IMR-90 (cell line): ENCODE measurements around the gene TLX1. TPM values are rescaled to one million over a fixed set of nuclear protein-coding genes. Genes with fewer than 3 reads are reported as not detected.

Experiments used
- polyA plus RNA-seq, 3 experiments: library from polyadenylated mRNA; depleted of rRNA; stranded (reverse); fragments of >200 nt; gene quantifications; 2 replicates each; pipeline ENCODE4 v1.2.3, GENCODE V29; 2012; ENCODE audit warnings: low replicate concordance in 1 of 3
- total RNA-seq: library from RNA; depleted of rRNA; stranded (reverse); fragments of >200 nt; gene quantifications from 2 replicates; pipeline ENCODE4 v1.2.3, GENCODE V29; 2012; rRNA removed

The TLX1 gene
- total and polyA plus RNA-seq, 2 of the 4 experiments (the other 2 are of a cell fraction) = not detected

Other genes with a start within 250 kb of the TLX1 start
- gene SLF2, start 218.3 kb upstream of the TLX1 start, total RNA-seq = 21.7 and 28.1 TPM in 2 replicates
- gene SLF2, start 218.3 kb upstream of the TLX1 start, polyA plus RNA-seq (2012; rRNA removed) = 5.7 and 8.5 TPM in 2 replicates
- 0.56 and 0.90 TPM in 2 replicates for gene SEMA4G, start 161.8 kb upstream of the TLX1 start, total RNA-seq
- 8.0 and 8.7 TPM in 2 replicates for gene SEMA4G, start 161.8 kb upstream of the TLX1 start, polyA plus RNA-seq (2012; rRNA removed)
- gene MRPL43, start 143.8 kb upstream of the TLX1 start, total RNA-seq = 56.4 and 61.3 TPM in 2 replicates
- 142 and 184 TPM in 2 replicates for gene MRPL43, start 143.8 kb upstream of the TLX1 start, polyA plus RNA-seq (2012; rRNA removed)
- 8.8 and 8.9 TPM in 2 replicates for gene TWNK, start 143.8 kb upstream of the TLX1 start, total RNA-seq
- 7.5 and 7.7 TPM in 2 replicates for gene TWNK, start 143.8 kb upstream of the TLX1 start, polyA plus RNA-seq (2012; rRNA removed)
- 17.8 and 19.2 TPM in 2 replicates for gene LZTS2, start 131.5 kb upstream of the TLX1 start, total RNA-seq
- gene LZTS2, start 131.5 kb upstream of the TLX1 start, polyA plus RNA-seq (2012; rRNA removed) = 101 and 108 TPM in 2 replicates
- 0.83 and 0.90 TPM in 2 replicates for gene PDZD7, start 100.2 kb upstream of the TLX1 start, total RNA-seq
- gene PDZD7, start 100.2 kb upstream of the TLX1 start, polyA plus RNA-seq (2012; rRNA removed) = 1.5 and 1.8 TPM in 2 replicates
- 53.3 and 64.7 TPM in 2 replicates for gene SFXN3, start 100.1 kb upstream of the TLX1 start, total RNA-seq
- 67.6 and 77.2 TPM in 2 replicates for gene SFXN3, start 100.1 kb upstream of the TLX1 start, polyA plus RNA-seq (2012; rRNA removed)
- 8.1 and 9.1 TPM in 2 replicates for gene KAZALD1, start 69.3 kb upstream of the TLX1 start, total RNA-seq
- gene KAZALD1, start 69.3 kb upstream of the TLX1 start, polyA plus RNA-seq (2012; rRNA removed) = 18.6 and 18.7 TPM in 2 replicates
- not detected in 2 replicates for gene LBX1, start 98.2 kb downstream of the TLX1 start, total RNA-seq
- gene LBX1, start 98.2 kb downstream of the TLX1 start, polyA plus RNA-seq (2012; rRNA removed) = not detected in 2 replicates
- 7.7 and 11.7 TPM in 2 replicates for gene BTRC, start 222.9 kb downstream of the TLX1 start, total RNA-seq
- gene BTRC, start 222.9 kb downstream of the TLX1 start, polyA plus RNA-seq (2012; rRNA removed) = 7.1 and 8.4 TPM in 2 replicates